ENCODE results near the gene IGSF1. TPM values are rescaled to one million over a fixed set of nuclear protein-coding genes. Genes with fewer than 3 reads are reported as not detected.

IGSF1 gene
- total and polyA plus RNA-seq, 2 of the 13 experiments (the other 11 are each of a cell fraction or from before 2014, with no cell fraction given) = 58.7 to 108 TPM

DNA sequence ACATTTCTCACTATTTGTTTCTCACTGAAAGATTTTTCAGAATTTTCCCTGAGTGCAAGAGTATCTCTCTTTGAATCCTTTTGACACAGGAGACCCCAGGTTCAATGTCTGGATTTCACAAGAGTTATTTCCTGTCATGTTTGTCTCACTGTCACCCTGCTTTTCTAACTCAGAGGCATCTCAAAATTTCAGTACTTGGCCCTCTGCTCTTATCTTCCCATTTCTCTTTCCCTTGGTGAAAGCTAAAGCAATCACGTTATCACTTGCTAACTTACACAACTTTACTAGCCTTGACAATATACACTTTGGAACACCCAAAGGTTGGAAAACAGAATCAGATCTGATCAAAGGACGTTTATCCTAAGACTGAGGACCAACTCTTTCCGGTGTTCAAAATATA, 17.3 kb downstream of the IGSF1 start (continued):
- peak; percentile 61; the same call in 1 of the 2 replicates for TF ChIP-seq HNF4G (IDR thresholded peaks at IDR 0.05; ENCODE audit: borderline replicate concordance, low read depth, low read length)
- no peak; the same call in 1 of the 2 replicates for TF ChIP-seq HNF4G (CRISPR knock-in tag; IDR thresholded peaks at IDR 0.05; ENCODE audit: borderline replicate concordance, low read depth)
- no peak for TF ChIP-seq NFKBIZ (CRISPR knock-in tag; IDR thresholded peaks at IDR 0.05)
- peak; percentile 38; the same call in 1 of the 2 replicates for TF ChIP-seq NR2F2 (IDR thresholded peaks at IDR 0.05; ENCODE audit: borderline replicate concordance, low read depth)
- TF ChIP-seq SOX6 (IDR thresholded peaks at IDR 0.05) = no peak
- TF ChIP-seq SOX6 (CRISPR knock-in tag; IDR thresholded peaks at IDR 0.05) = peak; percentile 56; the same call in 1 of the 2 replicates
- peak; percentile 73; the same call in 1 of the 2 replicates for TF ChIP-seq ETV5 (CRISPR knock-in tag; IDR thresholded peaks at IDR 0.05; ENCODE audit: borderline replicate concordance)
- TF ChIP-seq SOX13 (IDR thresholded peaks at IDR 0.05) = no peak
- TF ChIP-seq SOX13 (CRISPR knock-in tag; conservative IDR thresholded peaks at IDR 0.05 in 1 of 2, IDR thresholded peaks at IDR 0.05 in 1 of 2) = peak in 1 of 2 experiments; percentile 42; a peak in 1 of 4 replicates
- TF ChIP-seq, protein P1, sequence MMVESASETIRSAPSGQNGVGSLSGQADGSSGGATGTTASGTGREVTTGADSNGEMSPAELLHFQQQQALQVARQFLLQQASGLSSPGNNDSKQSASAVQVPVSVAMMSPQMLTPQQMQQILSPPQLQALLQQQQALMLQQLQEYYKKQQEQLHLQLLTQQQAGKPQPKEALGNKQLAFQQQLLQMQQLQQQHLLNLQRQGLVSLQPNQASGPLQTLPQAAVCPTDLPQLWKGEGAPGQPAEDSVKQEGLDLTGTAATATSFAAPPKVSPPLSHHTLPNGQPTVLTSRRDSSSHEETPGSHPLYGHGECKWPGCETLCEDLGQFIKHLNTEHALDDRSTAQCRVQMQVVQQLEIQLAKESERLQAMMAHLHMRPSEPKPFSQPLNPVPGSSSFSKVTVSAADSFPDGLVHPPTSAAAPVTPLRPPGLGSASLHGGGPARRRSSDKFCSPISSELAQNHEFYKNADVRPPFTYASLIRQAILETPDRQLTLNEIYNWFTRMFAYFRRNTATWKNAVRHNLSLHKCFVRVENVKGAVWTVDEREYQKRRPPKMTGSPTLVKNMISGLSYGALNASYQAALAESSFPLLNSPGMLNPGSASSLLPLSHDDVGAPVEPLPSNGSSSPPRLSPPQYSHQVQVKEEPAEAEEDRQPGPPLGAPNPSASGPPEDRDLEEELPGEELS (CRISPR knock-in tag; IDR thresholded peaks at IDR 0.05) = peak; percentile 54; the same call in 1 of the 2 replicates
- peak; percentile 16; the same call in 1 of the 2 replicates for TF ChIP-seq ZMYM4 (CRISPR knock-in tag; IDR thresholded peaks at IDR 0.05)
- peak; percentile 53; the same call in 1 of the 2 replicates for TF ChIP-seq GFI1 (CRISPR knock-in tag; IDR thresholded peaks at IDR 0.05; ENCODE audit: borderline replicate concordance)
- peak; percentile 43; the same call in 1 of the 2 replicates for TF ChIP-seq SIX1 (CRISPR knock-in tag; IDR thresholded peaks at IDR 0.05; ENCODE audit: borderline replicate concordance)
- TF ChIP-seq SAP130 (CRISPR knock-in tag; IDR thresholded peaks at IDR 0.05; ENCODE audit: low read depth) = peak; percentile 34
- peak; percentile 54; the same call in 1 of the 2 replicates for TF ChIP-seq CREM (IDR thresholded peaks at IDR 0.05)
- no peak for TF ChIP-seq CREM (CRISPR knock-in tag; IDR thresholded peaks at IDR 0.05)
- TF ChIP-seq GATA4 (IDR thresholded peaks at IDR 0.05; ENCODE audit: borderline replicate concordance, low read depth) = peak; percentile 24; the same call in 1 of the 2 replicates
- TF ChIP-seq, protein P2, sequence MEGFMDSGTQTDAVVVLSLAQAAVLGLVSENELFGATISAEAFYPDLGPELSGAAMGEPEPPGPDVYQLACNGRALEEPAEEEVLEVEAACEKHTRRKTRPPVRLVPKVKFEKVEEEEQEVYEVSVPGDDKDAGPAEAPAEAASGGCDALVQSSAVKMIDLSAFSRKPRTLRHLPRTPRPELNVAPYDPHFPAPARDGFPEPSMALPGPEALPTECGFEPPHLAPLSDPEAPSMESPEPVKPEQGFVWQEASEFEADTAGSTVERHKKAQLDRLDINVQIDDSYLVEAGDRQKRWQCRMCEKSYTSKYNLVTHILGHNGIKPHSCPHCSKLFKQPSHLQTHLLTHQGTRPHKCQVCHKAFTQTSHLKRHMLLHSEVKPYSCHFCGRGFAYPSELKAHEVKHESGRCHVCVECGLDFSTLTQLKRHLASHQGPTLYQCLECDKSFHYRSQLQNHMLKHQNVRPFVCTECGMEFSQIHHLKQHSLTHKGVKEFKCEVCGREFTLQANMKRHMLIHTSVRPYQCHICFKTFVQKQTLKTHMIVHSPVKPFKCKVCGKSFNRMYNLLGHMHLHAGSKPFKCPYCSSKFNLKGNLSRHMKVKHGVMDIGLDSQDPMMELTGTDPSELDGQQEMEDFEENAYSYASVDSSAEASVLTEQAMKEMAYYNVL (CRISPR knock-in tag; IDR thresholded peaks at IDR 0.05; ENCODE audit: borderline replicate concordance) = 0 out of 2 replicates have a peak, but pooled peaks have one; percentile 48
- peak; percentile 17; the same call in 1 of the 2 replicates for TF ChIP-seq NR2F6 (IDR thresholded peaks at IDR 0.05)
- TF ChIP-seq NR2F6 (CRISPR knock-in tag; IDR thresholded peaks at IDR 0.05) = peak; percentile 47; the same call in 1 of the 2 replicates
- TF ChIP-seq FOXA3 (CRISPR knock-in tag; IDR thresholded peaks at IDR 0.05) = peak; percentile 52
- peak; percentile 88 for TF ChIP-seq HNF4A (CRISPR knock-in tag; IDR thresholded peaks at IDR 0.05)
- TF ChIP-seq HDAC1 (CRISPR knock-in tag; IDR thresholded peaks at IDR 0.05) = 0 out of 2 replicates have a peak, but pooled peaks have one; percentile 19
- TF ChIP-seq SMARCC2 (IDR thresholded peaks at IDR 0.05) = no peak
- peak; percentile 49; the same call in 1 of the 2 replicates for TF ChIP-seq NFIC (IDR thresholded peaks at IDR 0.05; ENCODE audit: low read length)
- peak; percentile 45 for TF ChIP-seq PHF5A (CRISPR knock-in tag; IDR thresholded peaks at IDR 0.05; ENCODE audit: low read depth, unreplicated experiment)
- 0 out of 2 replicates have a peak, but pooled peaks have one; percentile 47 for TF ChIP-seq DPF2 (CRISPR knock-in tag; IDR thresholded peaks at IDR 0.05; ENCODE audit: borderline replicate concordance, low read depth)
- TF ChIP-seq BCL6 (CRISPR knock-in tag; IDR thresholded peaks at IDR 0.05) = peak; percentile 67
- TF ChIP-seq TRIM24 (CRISPR knock-in tag; IDR thresholded peaks at IDR 0.05) = no peak
- 0 out of 2 replicates have a peak, but pooled peaks have one; percentile 15 for TF ChIP-seq NR2C2 (CRISPR knock-in tag; IDR thresholded peaks at IDR 0.05; ENCODE audit: borderline replicate concordance)
- TF ChIP-seq RARA (CRISPR knock-in tag; IDR thresholded peaks at IDR 0.05) = peak; percentile 50; the same call in 1 of the 2 replicates

All from HepG2 (cell line).